Neural crest cell (in vitro differentiated cells): Measurements from ENCODE around the gene TGM2. TPM values are rescaled to one million over a fixed set of nuclear protein-coding genes. Genes with fewer than 3 reads are reported as not detected.

Experiments
- DNase-seq: peaks from one replicate; pipeline ENCODE4 v3.0.0; 2021; ENCODE audit warnings: low read depth, mixed read lengths, low spot score
- H3K27ac Mint-ChIP-seq: one replicate; pipeline ENCODE4 v1.8.0; 2021; ENCODE audit warnings: mild to moderate bottlenecking, mixed read lengths; ENCODE audit not compliant: unreplicated experiment
- H3K27me3 Mint-ChIP-seq: 2 replicates; pipeline ENCODE4 v1.8.0; 2021; ENCODE audit warnings: low read depth, mild to moderate bottlenecking, mixed read lengths
- H3K36me3 Mint-ChIP-seq: 2 replicates; pipeline ENCODE4 v1.8.0; 2021; ENCODE audit warnings: low read depth, mild to moderate bottlenecking, mixed read lengths
- H3K4me1 Mint-ChIP-seq: 2 replicates; pipeline ENCODE4 v1.8.0; 2021; ENCODE audit warnings: mixed read lengths
- H3K4me3 Mint-ChIP-seq: one replicate; pipeline ENCODE4 v1.8.0; 2021; ENCODE audit warnings: mild to moderate bottlenecking, mixed read lengths
- H3K9me3 Mint-ChIP-seq: 2 replicates; pipeline ENCODE4 v1.8.0; 2021; ENCODE audit warnings: mixed read lengths
- CTCF ChIP-seq: fragments of 200-600 bp; sonication (generic); conservative IDR thresholded peaks from 2 replicates; pipeline ENCODE4 v1.5.0; 2021; ENCODE audit warnings: antibody characterized with exemption, mild to moderate bottlenecking
- total RNA-seq: library from RNA; stranded (reverse); gene quantifications from 2 replicates; pipeline ENCODE4 v1.2.1, GENCODE V29; 2021

Gene TGM2
- total RNA-seq, 1 donor from 2014 or later = 1.4 TPM

GRCh38 chr20:38180781-38181180 lies 15.7 kb upstream of the TGM2 start:
- no peak overlapping the region for H3K27ac Mint-ChIP-seq
- H3K4me3 Mint-ChIP-seq = no peak overlapping the region
- no peak for DNase-seq
- no peaks in the 10 kb centered on the region for H3K36me3 Mint-ChIP-seq
- H3K27me3 Mint-ChIP-seq = no peaks in the 10 kb centered on the region
- no peaks in the 10 kb centered on the region for H3K9me3 Mint-ChIP-seq
- peaks cover 17% of the 10 kb centered on the region for H3K4me1 Mint-ChIP-seq
- TF ChIP-seq CTCF = no peak

- Mint-ChIP-seq H3K27me3 (no peaks in the 10 kb centered on the region), H3K27ac (no peak overlapping the region), H3K9me3 (no peaks in the 10 kb centered on the region)
Observed at GRCh38 chr20:38179846-38180245, 14.8 kb upstream of the TGM2 start.

GRCh38 chr20:38178581-38178980 lies 13.5 kb upstream of the TGM2 start:
- no peak overlapping the region for H3K4me3 Mint-ChIP-seq
- no peak overlapping the region for H3K27ac Mint-ChIP-seq
- no peak for DNase-seq
- no peaks in the 10 kb centered on the region for H3K27me3 Mint-ChIP-seq
- TF ChIP-seq CTCF = no peak
- H3K36me3 Mint-ChIP-seq = no peaks in the 10 kb centered on the region
- H3K9me3 Mint-ChIP-seq = no peaks in the 10 kb centered on the region
- peaks cover 32% of the 10 kb centered on the region for H3K4me1 Mint-ChIP-seq

More at GRCh38 chr20:38179846-38180245, 14.8 kb upstream of the TGM2 start:
- TF ChIP-seq CTCF = no peak
- Mint-ChIP-seq H3K36me3 (no peaks in the 10 kb centered on the region), H3K4me1 (peaks cover 19% of the 10 kb centered on the region), H3K4me3 (no peak overlapping the region)
- no peak for DNase-seq

GRCh38 chr20:38178065-38178491 lies 13.0 kb upstream of the TGM2 start:
- Mint-ChIP-seq H3K9me3 (no peaks in the 10 kb centered on the region), H3K27ac (no peak overlapping the region), H3K4me3 (no peak overlapping the region), H3K4me1 (peaks cover 37% of the 10 kb centered on the region), H3K27me3 (no peaks in the 10 kb centered on the region), H3K36me3 (no peaks in the 10 kb centered on the region)
- TF ChIP-seq CTCF = no peak
- DNase-seq = no peak

- peak overlapping the region; percentile 44 for H3K27ac Mint-ChIP-seq
- no peaks in the 10 kb centered on the region for H3K27me3 Mint-ChIP-seq
- DNase-seq = no peak
- no peak overlapping the region for H3K4me3 Mint-ChIP-seq
- H3K36me3 Mint-ChIP-seq = no peaks in the 10 kb centered on the region
- no peaks in the 10 kb centered on the region for H3K9me3 Mint-ChIP-seq
- no peak for TF ChIP-seq CTCF
- H3K4me1 Mint-ChIP-seq = peaks cover 43% of the 10 kb centered on the region
Observed at GRCh38 chr20:38177201-38177600, 12.1 kb upstream of the TGM2 start.
